ENCODE measurements around the gene TRIO.

GRCh38 chr5:14209222-14209822, 66.2 kb downstream of the TRIO start:
- TF ChIP-seq CTCF (optimal IDR thresholded peaks at IDR 0.05 in 1 of 3, IDR thresholded peaks at IDR 0.05 in 1 of 3, conservative IDR thresholded peaks at IDR 0.05 in 1 of 3; ENCODE audit: extremely low read depth in 1 of 3, insufficient read depth in 2 of 3, low read length in 3 of 3): no peak
- no peak for TF ChIP-seq EZH2 (IDR thresholded peaks at IDR 0.05; ENCODE audit: low read length)

Measured in keratinocyte (primary cell).